Neural progenitor cell (in vitro differentiated cells): Measurements from ENCODE around the gene HRH2.

Experiments
- CTCF ChIP-seq: fragments of 200-600 bp; sonication (generic); IDR thresholded peaks from 2 replicates; pipeline ENCODE4 v1.5.1; 2017; ENCODE audit warnings: antibody characterized with exemption, mild to moderate bottlenecking
- EZH2 ChIP-seq: fragments of 200-600 bp; sonication (generic); IDR thresholded peaks from 2 replicates; pipeline ENCODE4 v1.6.1; 2017; ENCODE audit warnings: antibody characterized with exemption, mild to moderate bottlenecking, moderate library complexity
- EZH2phosphoT487 ChIP-seq: fragments of 200-600 bp; sonication (generic); IDR thresholded peaks from 2 replicates; pipeline ENCODE4 v1.6.1; 2017; ENCODE audit warnings: antibody characterized with exemption

- TF ChIP-seq CTCF (no peak), EZH2 (no peak), EZH2phosphoT487 (no peak)
Measured at GRCh38 chr5:175712313-175712680, 54.4 kb downstream of the HRH2 start.
